Effector CD8-positive, alpha-beta T cell (primary cell): Measurements from ENCODE around the gene PNPLA2.

Experiments
- DNase-seq: peaks from one replicate; lab custom pipeline; 2025; lab: John Stamatoyannopoulos, UW

PNPLA2 gene

GRCh38 chr11:860234-861104 lies 41.8 kb downstream of the PNPLA2 start:
- no peak for DNase-seq

GRCh38 chr11:861105-861479 lies 42.4 kb downstream of the PNPLA2 start:
- no peak for DNase-seq

GRCh38 chr11:862081-862661 lies 43.5 kb downstream of the PNPLA2 start:
- no peak for DNase-seq

- no peak for DNase-seq
Observed at GRCh38 chr11:862696-863022, 43.9 kb downstream of the PNPLA2 start.

GRCh38 chr11:863023-863909 lies 44.6 kb downstream of the PNPLA2 start:
- no peak for DNase-seq

GRCh38 chr11:863910-864827 lies 45.5 kb downstream of the PNPLA2 start:
- no peak for DNase-seq

GRCh38 chr11:864898-865297 lies 46.2 kb downstream of the PNPLA2 start:
- DNase-seq = no peak

- no peak for DNase-seq
Observed at GRCh38 chr11:865462-866430, 47.0 kb downstream of the PNPLA2 start.

- DNase-seq = no peak
Observed at GRCh38 chr11:866481-866880, 47.8 kb downstream of the PNPLA2 start.

- DNase-seq = no peak
Observed at GRCh38 chr11:867856-868358, 49.2 kb downstream of the PNPLA2 start.

GRCh38 chr11:868394-868793 lies 49.7 kb downstream of the PNPLA2 start:
- no peak for DNase-seq

GRCh38 chr11:868802-869201 lies 50.1 kb downstream of the PNPLA2 start:
- no peak for DNase-seq

GRCh38 chr11:869399-870126 lies 50.8 kb downstream of the PNPLA2 start:
- no peak for DNase-seq

GRCh38 chr11:870127-870413 lies 51.4 kb downstream of the PNPLA2 start:
- no peak for DNase-seq

GRCh38 chr11:870418-870817 lies 51.7 kb downstream of the PNPLA2 start:
- no peak for DNase-seq

- no peak for DNase-seq
Observed at GRCh38 chr11:871472-871871, 52.8 kb downstream of the PNPLA2 start.

- DNase-seq = no peak
Observed at GRCh38 chr11:872799-873198, 54.1 kb downstream of the PNPLA2 start.

GRCh38 chr11:873706-874105 lies 55.0 kb downstream of the PNPLA2 start:
- DNase-seq = no peak
